Measurements from ENCODE around the gene STK32B. TPM values are rescaled to one million over a fixed set of nuclear protein-coding genes. Genes with fewer than 3 reads are reported as not detected.
"Not testable (repeated sequence)": the region's sequence is repeated elsewhere in the genome, so short reads cannot be mapped to it uniquely, and the experiment has no call there.

Gene STK32B
- 1 to 10 TPM in 3 of 6 donors, under 1 TPM in 1, not detected in 2; 0.27 to 4.7 (median 1.2) TPM for polyA plus RNA-seq (ENCODE audit: low read depth in 6 of 6)

- ATAC-seq (ENCODE audit: low read depth in 2 of 2) (peak; percentile 34 to 53), DNase-seq (peak; percentile 12)
- peak within 1 kb of the TSS in 2 of 6 donors; percentile 59 to 84 for H3K27ac Mint-ChIP-seq
- H3K27me3 Mint-ChIP-seq: peaks cover 39 to 56% (median 48%) of the 10 kb centered on the region in 3 donors
- H3K4me3 Mint-ChIP-seq: peak within 1 kb of the TSS; percentile 85 to 96 (median 88)
- H3K4me1 Mint-ChIP-seq: peaks cover 11 to 21% (median 18%) of the 10 kb centered on the region in 3 donors
- peaks cover 0 to 2% (median 0%) of the 10 kb centered on the region in 7 donors for H3K9me3 Mint-ChIP-seq
- H3K36me3 Mint-ChIP-seq: no peaks in the 10 kb centered on the region
Observed at GRCh38 chr4:5051278-5052203, at the start of gene STK32B. Gene STK32B (plus strand): TSS chr4:5051480.

GRCh38 chr4:5001641-5002040, 49.6 kb upstream of the STK32B start:
- not testable (repeated sequence) for H3K4me1 Mint-ChIP-seq; ATAC-seq (ENCODE audit: low read depth in 2 of 2); H3K9me3 Mint-ChIP-seq; DNase-seq; H3K4me3 Mint-ChIP-seq; H3K27ac Mint-ChIP-seq
- H3K27me3 Mint-ChIP-seq: peaks cover 17 to 44% (median 33%) of the 10 kb centered on the region in 3 donors
- H3K36me3 Mint-ChIP-seq: peaks cover 0 to 13% of the 10 kb centered on the region in 2 donors

GRCh38 chr4:5003372-5003857, 47.9 kb upstream of the STK32B start:
- Mint-ChIP-seq H3K27ac (no peak overlapping the region), H3K4me1 (no peaks in the 10 kb centered on the region), H3K27me3 (peaks cover 18 to 45% (median 33%) of the 10 kb centered on the region in 3 donors), H3K36me3 (peaks cover 0 to 13% of the 10 kb centered on the region in 2 donors), H3K9me3 (peaks cover 0 to 4% (median 0%) of the 10 kb centered on the region in 7 donors), H3K4me3 (no peak overlapping the region)
- DNase-seq: no peak
- ATAC-seq (ENCODE audit: low read depth in 2 of 2): no peak

GRCh38 chr4:5003918-5004317, 47.4 kb upstream of the STK32B start:
- H3K9me3 Mint-ChIP-seq: peaks cover 0 to 4% (median 0%) of the 10 kb centered on the region in 7 donors
- no peak for ATAC-seq (ENCODE audit: low read depth in 2 of 2)
- no peak for DNase-seq
- H3K36me3 Mint-ChIP-seq: peaks cover 0 to 13% of the 10 kb centered on the region in 2 donors
- H3K27me3 Mint-ChIP-seq: peaks cover 18 to 45% (median 33%) of the 10 kb centered on the region in 3 donors
- H3K4me3 Mint-ChIP-seq: no peak overlapping the region
- H3K27ac Mint-ChIP-seq: peak overlapping the region in 1 of 6 donors; percentile 44
- no peaks in the 10 kb centered on the region for H3K4me1 Mint-ChIP-seq

GRCh38 chr4:5004496-5004895, 46.8 kb upstream of the STK32B start:
- H3K9me3 Mint-ChIP-seq: peaks cover 0 to 4% (median 0%) of the 10 kb centered on the region in 7 donors
- H3K4me1 Mint-ChIP-seq: no peaks in the 10 kb centered on the region
- H3K27me3 Mint-ChIP-seq: peaks cover 18 to 45% (median 33%) of the 10 kb centered on the region in 3 donors
- peaks cover 0 to 13% of the 10 kb centered on the region in 2 donors for H3K36me3 Mint-ChIP-seq
- ATAC-seq (ENCODE audit: low read depth in 2 of 2): no peak
- no peak for DNase-seq
- no peak overlapping the region for H3K4me3 Mint-ChIP-seq
- no peak overlapping the region for H3K27ac Mint-ChIP-seq

- peaks cover 25 to 50% (median 46%) of the 10 kb centered on the region in 3 donors for H3K27me3 Mint-ChIP-seq
- H3K4me1 Mint-ChIP-seq; H3K9me3 Mint-ChIP-seq; H3K4me3 Mint-ChIP-seq; DNase-seq; ATAC-seq (ENCODE audit: low read depth in 2 of 2); H3K27ac Mint-ChIP-seq: not testable (repeated sequence)
- H3K36me3 Mint-ChIP-seq: peaks cover 0 to 13% of the 10 kb centered on the region in 2 donors
Observed at GRCh38 chr4:5006932-5007331, 44.3 kb upstream of the STK32B start.

GRCh38 chr4:5009796-5010195, 41.5 kb upstream of the STK32B start:
- Mint-ChIP-seq H3K27ac (no peak overlapping the region), H3K27me3 (peaks cover 31 to 50% (median 33%) of the 10 kb centered on the region in 3 donors), H3K4me3 (no peak overlapping the region), H3K4me1 (no peaks in the 10 kb centered on the region), H3K9me3 (no peaks in the 10 kb centered on the region), H3K36me3 (no peaks in the 10 kb centered on the region)
- no peak for DNase-seq
- no peak for ATAC-seq (ENCODE audit: low read depth in 2 of 2)

GRCh38 chr4:5010984-5011383, 40.3 kb upstream of the STK32B start:
- DNase-seq (no peak), ATAC-seq (ENCODE audit: low read depth in 2 of 2) (no peak)
- H3K27me3 Mint-ChIP-seq: peaks cover 25 to 53% (median 32%) of the 10 kb centered on the region in 3 donors
- H3K36me3 Mint-ChIP-seq: no peaks in the 10 kb centered on the region
- no peaks in the 10 kb centered on the region for H3K4me1 Mint-ChIP-seq
- H3K27ac Mint-ChIP-seq: no peak overlapping the region
- H3K4me3 Mint-ChIP-seq: no peak overlapping the region
- H3K9me3 Mint-ChIP-seq: no peaks in the 10 kb centered on the region

- no peak overlapping the region for H3K4me3 Mint-ChIP-seq
- no peak overlapping the region for H3K27ac Mint-ChIP-seq
- no peaks in the 10 kb centered on the region for H3K9me3 Mint-ChIP-seq
- no peaks in the 10 kb centered on the region for H3K4me1 Mint-ChIP-seq
- DNase-seq: no peak
- H3K36me3 Mint-ChIP-seq: no peaks in the 10 kb centered on the region
- peaks cover 24 to 60% (median 38%) of the 10 kb centered on the region in 3 donors for H3K27me3 Mint-ChIP-seq
- no peak for ATAC-seq (ENCODE audit: low read depth in 2 of 2)
Observed at GRCh38 chr4:5012244-5012898, 38.9 kb upstream of the STK32B start.

- ATAC-seq (ENCODE audit: low read depth in 2 of 2) (no peak), DNase-seq (no peak)
- peaks cover 27 to 65% (median 41%) of the 10 kb centered on the region in 3 donors for H3K27me3 Mint-ChIP-seq
- H3K27ac Mint-ChIP-seq: no peak overlapping the region
- no peaks in the 10 kb centered on the region for H3K9me3 Mint-ChIP-seq
- no peaks in the 10 kb centered on the region for H3K36me3 Mint-ChIP-seq
- H3K4me1 Mint-ChIP-seq: no peaks in the 10 kb centered on the region
- no peak overlapping the region for H3K4me3 Mint-ChIP-seq
Observed at GRCh38 chr4:5012958-5013357, 38.3 kb upstream of the STK32B start.

GRCh38 chr4:5014007-5014682, 37.1 kb upstream of the STK32B start:
- Mint-ChIP-seq H3K4me3 (no peak overlapping the region), H3K27ac (no peak overlapping the region), H3K27me3 (peaks cover 33 to 68% (median 43%) of the 10 kb centered on the region in 3 donors), H3K36me3 (no peaks in the 10 kb centered on the region), H3K4me1 (peaks cover 0 to 5% (median 2%) of the 10 kb centered on the region in 3 donors), H3K9me3 (no peaks in the 10 kb centered on the region)
- DNase-seq: no peak
- ATAC-seq (ENCODE audit: low read depth in 2 of 2): no peak

- no peak for DNase-seq
- peaks cover 21 to 52% (median 39%) of the 10 kb centered on the region in 3 donors for H3K27me3 Mint-ChIP-seq
- H3K4me1 Mint-ChIP-seq: peaks cover 0 to 8% (median 4%) of the 10 kb centered on the region in 3 donors
Observed at GRCh38 chr4:5018096-5018495, 33.2 kb upstream of the STK32B start.

GRCh38 chr4:5018603-5019002, 32.7 kb upstream of the STK32B start:
- Mint-ChIP-seq H3K9me3 (peaks cover 0 to 5% (median 2%) of the 10 kb centered on the region in 7 donors), H3K27ac (no peak overlapping the region), H3K4me1 (peaks cover 0 to 8% (median 4%) of the 10 kb centered on the region in 3 donors), H3K27me3 (peaks cover 21 to 47% (median 34%) of the 10 kb centered on the region in 3 donors), H3K36me3 (no peaks in the 10 kb centered on the region), H3K4me3 (peak overlapping the region in 1 of 8 donors; percentile 44)
- DNase-seq (no peak), ATAC-seq (ENCODE audit: low read depth in 2 of 2) (no peak)

More at GRCh38 chr4:5018096-5018495, 33.2 kb upstream of the STK32B start:
- ATAC-seq (ENCODE audit: low read depth in 2 of 2): no peak
- no peak overlapping the region for H3K27ac Mint-ChIP-seq
- no peak overlapping the region for H3K4me3 Mint-ChIP-seq
- no peaks in the 10 kb centered on the region for H3K36me3 Mint-ChIP-seq
- peaks cover 0 to 5% (median 2%) of the 10 kb centered on the region in 7 donors for H3K9me3 Mint-ChIP-seq

Data from naive B cell (primary cell).